ENCODE measurements around the gene PLA2G12B.

GRCh38 chr10:72912736-72913135, 41.9 kb downstream of the PLA2G12B start:
- no peak for TF ChIP-seq TAF1 (IDR thresholded peaks at IDR 0.05; ENCODE audit: low read depth)
- TF ChIP-seq EP300 (IDR thresholded peaks at IDR 0.05; ENCODE audit: borderline replicate concordance): no peak
- no peak for TF ChIP-seq RAD21 (IDR thresholded peaks at IDR 0.05; ENCODE audit: low read depth)
- TF ChIP-seq REST (IDR thresholded peaks at IDR 0.05; ENCODE audit: low read depth): no peak
